H9 (cell line): ENCODE data around the gene PREX1. TPM values are rescaled to one million over a fixed set of nuclear protein-coding genes. Genes with fewer than 3 reads are reported as not detected.

Experiments used
- DNase-seq: peaks from one replicate; pipeline ENCODE4 v3.0.0-alpha.2; 2017
- H2AFZ ChIP-seq: one replicate; pipeline ENCODE4 v1.6.1; 2013; ENCODE audit warnings: mild to moderate bottlenecking, low read length, control low read depth, moderate library complexity
- H2AK5ac ChIP-seq: 2 replicates; pipeline ENCODE4 v1.6.1; 2013; ENCODE audit warnings: low read length, control low read depth, mixed read lengths; ENCODE audit not compliant: insufficient read length
- H2BK120ac ChIP-seq: one replicate; pipeline ENCODE4 v1.6.1; 2013; ENCODE audit warnings: low read depth, mild to moderate bottlenecking, low read length, control low read depth, inconsistent platforms; ENCODE audit not compliant: poor library complexity, severe bottlenecking
- H2BK12ac ChIP-seq: 2 replicates; pipeline ENCODE4 v1.6.1; 2013; ENCODE audit warnings: low read length, control low read depth, mixed read lengths, low read depth; ENCODE audit not compliant: insufficient read length
- H2BK15ac ChIP-seq: 2 replicates; pipeline ENCODE4 v1.6.1; 2013; ENCODE audit warnings: low read depth, low read length, control low read depth
- H2BK20ac ChIP-seq: one replicate; pipeline ENCODE4 v1.6.1; 2013; ENCODE audit warnings: low read depth, mild to moderate bottlenecking, low read length, control low read depth, inconsistent platforms; ENCODE audit not compliant: poor library complexity, severe bottlenecking
- H2BK5ac ChIP-seq: 2 replicates; pipeline ENCODE4 v1.6.1; 2013; ENCODE audit warnings: low read length, control low read depth, mixed read lengths; ENCODE audit not compliant: insufficient read length
- H3K14ac ChIP-seq: 2 replicates; pipeline ENCODE4 v1.6.1; 2013; ENCODE audit warnings: low read length, control low read depth; ENCODE audit not compliant: insufficient read depth
- H3K18ac ChIP-seq: 2 replicates; pipeline ENCODE4 v1.6.1; 2013; ENCODE audit warnings: low read depth, mild to moderate bottlenecking, mixed read lengths, low read length, control low read depth; ENCODE audit not compliant: insufficient read length
- H3K23ac ChIP-seq: 2 replicates; pipeline ENCODE4 v1.6.1; 2013; ENCODE audit warnings: low read length, control low read depth, mixed read lengths, low read depth; ENCODE audit not compliant: insufficient read length
- H3K23me2 ChIP-seq: 2 replicates; pipeline ENCODE4 v1.6.1; 2013; ENCODE audit warnings: low read depth, mild to moderate bottlenecking, mixed read lengths, low read length, control low read depth; ENCODE audit not compliant: insufficient read length, poor library complexity, severe bottlenecking
- H3K27ac ChIP-seq: 2 replicates; pipeline ENCODE4 v1.5.1; 2013; ENCODE audit warnings: low read length, control low read depth, mixed read lengths, low read depth; ENCODE audit not compliant: insufficient read length
- H3K27me3 ChIP-seq: 2 replicates; pipeline ENCODE4 v1.6.1; 2013; ENCODE audit warnings: low read length, control low read depth, inconsistent platforms; ENCODE audit not compliant: insufficient read depth
- H3K4ac ChIP-seq: 2 replicates; pipeline ENCODE4 v1.6.1; 2013; ENCODE audit warnings: low read depth, mild to moderate bottlenecking, control low read depth, inconsistent platforms, low read length, moderate library complexity
- H3K4me1 ChIP-seq: 2 replicates; pipeline ENCODE4 v1.6.1; 2013; ENCODE audit warnings: low read length, control low read depth, inconsistent platforms; ENCODE audit not compliant: insufficient read depth
- H3K4me2 ChIP-seq: 2 replicates; pipeline ENCODE4 v1.6.1; 2013; ENCODE audit warnings: low read length, control low read depth, mixed read lengths; ENCODE audit not compliant: insufficient read length, insufficient read depth
- H3K56ac ChIP-seq: 2 replicates; pipeline ENCODE4 v1.6.1; 2013; ENCODE audit warnings: low read depth, mild to moderate bottlenecking, mixed read lengths, low read length, control low read depth; ENCODE audit not compliant: insufficient read length
- H3K79me1 ChIP-seq: 2 replicates; pipeline ENCODE4 v1.6.1; 2013; ENCODE audit warnings: low read depth, mild to moderate bottlenecking, moderate library complexity, low read length, control low read depth, inconsistent platforms; ENCODE audit not compliant: insufficient read depth, poor library complexity, severe bottlenecking
- H3K79me2 ChIP-seq: 2 replicates; pipeline ENCODE4 v1.6.1; 2013; ENCODE audit warnings: low read length, control low read depth, inconsistent platforms; ENCODE audit not compliant: insufficient read depth
- H3K9ac ChIP-seq: 2 replicates; pipeline ENCODE4 v1.6.1; 2013; ENCODE audit warnings: low read length, control low read depth, mixed read lengths; ENCODE audit not compliant: insufficient read length; ENCODE audit errors: extremely low read depth
- H3K9me3 ChIP-seq: one replicate; pipeline ENCODE4 v1.6.1; 2013; ENCODE audit warnings: low read depth, low read length, inconsistent platforms; ENCODE audit not compliant: control insufficient read depth
- H3T11ph ChIP-seq: one replicate; pipeline ENCODE4 v1.6.1; 2013; ENCODE audit warnings: mild to moderate bottlenecking, low read length, control low read depth, inconsistent platforms
- H4K20me1 ChIP-seq: one replicate; pipeline ENCODE4 v1.6.1; 2013; ENCODE audit not compliant: control insufficient read depth, insufficient read length, insufficient read depth
- H4K5ac ChIP-seq: 2 replicates; pipeline ENCODE4 v1.6.1; 2013; ENCODE audit warnings: low read depth, mild to moderate bottlenecking, mixed read lengths, low read length, control low read depth; ENCODE audit not compliant: insufficient read length
- H4K8ac ChIP-seq: replicated peaks from 2 replicates; pipeline ENCODE4 v1.6.1; 2013; ENCODE audit warnings: low read length, control low read depth, mixed read lengths, low read depth; ENCODE audit not compliant: insufficient read length
- H4K91ac ChIP-seq: 2 replicates; pipeline ENCODE4 v1.6.1; 2013; ENCODE audit warnings: low read depth, mild to moderate bottlenecking, moderate library complexity, mixed read lengths, low read length, control low read depth; ENCODE audit not compliant: insufficient read length
- H3K27ac Mint-ChIP-seq, 3 experiments: 2 replicates in 2 of 3; 3 replicates in 1 of 3; pipeline ENCODE4 v1.8.0; 2020 to 2021; ENCODE audit warnings: mixed read lengths in 3 of 3, mild to moderate bottlenecking in 1 of 3, moderate library complexity in 1 of 3
- H3K27me3 Mint-ChIP-seq: 2 replicates; pipeline ENCODE4 v1.8.0; 2021; ENCODE audit warnings: low read depth, mild to moderate bottlenecking, moderate library complexity, mixed read lengths
- H3K36me3 Mint-ChIP-seq, 3 experiments: 2 replicates in 2 of 3; 3 replicates in 1 of 3; pipeline ENCODE4 v1.8.0; 2020 to 2021; ENCODE audit warnings: low read depth in 3 of 3, mixed read lengths in 3 of 3; ENCODE audit not compliant: insufficient read depth in 1 of 3
- H3K4me1 Mint-ChIP-seq, 2 experiments: 2 replicates each; pipeline ENCODE4 v1.8.0; 2020; ENCODE audit warnings: mixed read lengths in 2 of 2
- H3K4me3 Mint-ChIP-seq, 2 experiments: 2 replicates in 1 of 2; 3 replicates in 1 of 2; pipeline ENCODE4 v1.8.0; 2020 to 2021; ENCODE audit warnings: mild to moderate bottlenecking in 2 of 2, mixed read lengths in 2 of 2, moderate library complexity in 1 of 2
- H3K9me3 Mint-ChIP-seq, 2 experiments: 2 replicates in 1 of 2; 3 replicates in 1 of 2; pipeline ENCODE4 v1.8.0; 2020; ENCODE audit warnings: mild to moderate bottlenecking in 2 of 2, mixed read lengths in 2 of 2, moderate library complexity in 1 of 2
- WGBS: extraction: QIAGEN DNeasy Blood & Tissue Kit; methylation state at CpG from one replicate; pipeline ENCODE4 v1.1.7; 2013; ENCODE audit warnings: missing lambda C conversion rate, low lambda C conversion rate, mixed read lengths; ENCODE audit not compliant: insufficient read length; ENCODE audit errors: extremely low coverage; 5-methylcytosine and 5-hydroxymethylcytosine counted together
- total RNA-seq: library from RNA; stranded (reverse); gene quantifications from 2 replicates; pipeline ENCODE4 v1.2.1, GENCODE V29; 2021
- TF ChIP-seq, protein P1 (sequence below): fragments of 200-600 bp; sonication (generic); conservative IDR thresholded peaks from 3 replicates; pipeline ENCODE4 v1.8.0; 2021; ENCODE audit warnings: antibody characterized with exemption, mild to moderate bottlenecking

Gene PREX1
- total RNA-seq, 1 experiment from 2014 or later = 6.6 TPM

DNA sequence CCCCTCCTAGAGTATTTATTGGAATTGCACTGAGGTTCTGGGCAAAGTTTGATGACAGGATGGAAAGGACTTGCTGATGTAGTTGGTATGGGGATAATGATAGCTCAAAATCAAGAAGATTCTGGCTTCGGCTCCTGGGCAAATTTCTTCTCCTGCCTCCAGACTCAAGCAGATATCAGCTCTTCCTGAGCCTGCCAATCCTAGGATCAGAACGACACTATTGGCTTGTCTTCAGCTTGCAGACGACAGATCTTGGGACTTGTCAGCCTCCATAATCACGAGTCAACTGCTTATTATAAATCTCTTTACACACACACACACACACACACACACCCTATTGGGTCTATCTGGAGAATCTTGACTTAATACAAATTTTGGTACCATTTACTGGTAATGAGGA is 131.1 kb downstream of the PREX1 start:
- H3K56ac ChIP-seq = no peak overlapping the region
- no peak overlapping the region for H2AK5ac ChIP-seq
- no CpG with 5 or more reads among the region's 4 CpGs for WGBS
- Mint-ChIP-seq H3K4me1 (peaks cover 2 to 6% of the 10 kb centered on the region in 2 experiments), H3K36me3 (no peaks in the 10 kb centered on the region; a peak in 1 of 7 replicates), H3K4me3 (no peak overlapping the region), H3K9me3 (no peaks in the 10 kb centered on the region), H3K27me3 (no peaks in the 10 kb centered on the region), H3K27ac (no peak overlapping the region)
- no peaks in the 10 kb centered on the region for H3K79me2 ChIP-seq
- H3K27me3 ChIP-seq = no peaks in the 10 kb centered on the region
- no peak overlapping the region for H3T11ph ChIP-seq
- H4K20me1 ChIP-seq = no peaks in the 10 kb centered on the region
- H4K5ac ChIP-seq = no peak overlapping the region
- no peak overlapping the region for H3K18ac ChIP-seq
- no peaks in the 10 kb centered on the region for H3K4me1 ChIP-seq
- H4K8ac ChIP-seq = no peak overlapping the region
- DNase-seq = no peak
- no peak overlapping the region for H3K23ac ChIP-seq
- no peak overlapping the region for H2BK15ac ChIP-seq
- no peak overlapping the region for H2BK12ac ChIP-seq
- no peak overlapping the region for H3K4ac ChIP-seq
- H2BK20ac ChIP-seq = no peak overlapping the region
- TF ChIP-seq, protein P1, sequence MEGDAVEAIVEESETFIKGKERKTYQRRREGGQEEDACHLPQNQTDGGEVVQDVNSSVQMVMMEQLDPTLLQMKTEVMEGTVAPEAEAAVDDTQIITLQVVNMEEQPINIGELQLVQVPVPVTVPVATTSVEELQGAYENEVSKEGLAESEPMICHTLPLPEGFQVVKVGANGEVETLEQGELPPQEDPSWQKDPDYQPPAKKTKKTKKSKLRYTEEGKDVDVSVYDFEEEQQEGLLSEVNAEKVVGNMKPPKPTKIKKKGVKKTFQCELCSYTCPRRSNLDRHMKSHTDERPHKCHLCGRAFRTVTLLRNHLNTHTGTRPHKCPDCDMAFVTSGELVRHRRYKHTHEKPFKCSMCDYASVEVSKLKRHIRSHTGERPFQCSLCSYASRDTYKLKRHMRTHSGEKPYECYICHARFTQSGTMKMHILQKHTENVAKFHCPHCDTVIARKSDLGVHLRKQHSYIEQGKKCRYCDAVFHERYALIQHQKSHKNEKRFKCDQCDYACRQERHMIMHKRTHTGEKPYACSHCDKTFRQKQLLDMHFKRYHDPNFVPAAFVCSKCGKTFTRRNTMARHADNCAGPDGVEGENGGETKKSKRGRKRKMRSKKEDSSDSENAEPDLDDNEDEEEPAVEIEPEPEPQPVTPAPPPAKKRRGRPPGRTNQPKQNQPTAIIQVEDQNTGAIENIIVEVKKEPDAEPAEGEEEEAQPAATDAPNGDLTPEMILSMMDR = no peak
- no peak overlapping the region for H3K27ac ChIP-seq
- H3K79me1 ChIP-seq = no peaks in the 10 kb centered on the region
- H2BK120ac ChIP-seq = no peak overlapping the region
- H3K4me2 ChIP-seq = no peak overlapping the region
- H3K23me2 ChIP-seq = no peaks in the 10 kb centered on the region
- H2AFZ ChIP-seq = no peak overlapping the region
- no peak overlapping the region for H3K14ac ChIP-seq
- H2BK5ac ChIP-seq = no peak overlapping the region
- no peak overlapping the region for H4K91ac ChIP-seq
- no peak overlapping the region for H3K9ac ChIP-seq
- H3K9me3 ChIP-seq = no peaks in the 10 kb centered on the region
